ENCODE data around the gene NOL6. TPM values are rescaled to one million over a fixed set of nuclear protein-coding genes. Genes with fewer than 3 reads are reported as not detected.

The NOL6 gene
- total RNA-seq, 1 experiment from 2014 or later, result 75.1 TPM

DNA sequence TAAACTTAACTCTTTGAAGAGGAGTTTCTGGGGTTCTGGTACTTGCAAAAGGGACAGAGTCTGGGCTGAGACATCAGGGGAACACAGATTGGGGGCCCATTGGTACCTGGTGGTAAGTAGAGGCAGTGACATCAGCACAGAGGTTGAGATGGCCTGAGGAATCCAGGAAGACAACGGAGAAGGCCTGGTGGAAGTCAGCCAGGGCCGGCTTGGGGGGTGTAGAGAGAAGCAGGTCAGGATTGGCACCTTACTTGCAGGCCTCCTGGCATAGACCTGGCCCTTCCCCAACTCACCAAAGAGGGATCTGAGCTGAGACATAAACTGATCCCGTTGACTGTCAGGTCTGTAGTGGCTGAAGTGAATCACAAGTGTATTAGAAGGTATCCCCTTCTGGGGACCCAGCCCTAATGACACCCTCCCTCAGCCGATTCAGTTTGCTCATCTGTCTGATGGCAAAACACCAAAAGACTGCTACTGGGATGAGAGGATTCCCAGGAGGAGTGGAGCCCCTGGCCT lies 5.5 kb downstream of the NOL6 start:
- TF ChIP-seq, protein P1, sequence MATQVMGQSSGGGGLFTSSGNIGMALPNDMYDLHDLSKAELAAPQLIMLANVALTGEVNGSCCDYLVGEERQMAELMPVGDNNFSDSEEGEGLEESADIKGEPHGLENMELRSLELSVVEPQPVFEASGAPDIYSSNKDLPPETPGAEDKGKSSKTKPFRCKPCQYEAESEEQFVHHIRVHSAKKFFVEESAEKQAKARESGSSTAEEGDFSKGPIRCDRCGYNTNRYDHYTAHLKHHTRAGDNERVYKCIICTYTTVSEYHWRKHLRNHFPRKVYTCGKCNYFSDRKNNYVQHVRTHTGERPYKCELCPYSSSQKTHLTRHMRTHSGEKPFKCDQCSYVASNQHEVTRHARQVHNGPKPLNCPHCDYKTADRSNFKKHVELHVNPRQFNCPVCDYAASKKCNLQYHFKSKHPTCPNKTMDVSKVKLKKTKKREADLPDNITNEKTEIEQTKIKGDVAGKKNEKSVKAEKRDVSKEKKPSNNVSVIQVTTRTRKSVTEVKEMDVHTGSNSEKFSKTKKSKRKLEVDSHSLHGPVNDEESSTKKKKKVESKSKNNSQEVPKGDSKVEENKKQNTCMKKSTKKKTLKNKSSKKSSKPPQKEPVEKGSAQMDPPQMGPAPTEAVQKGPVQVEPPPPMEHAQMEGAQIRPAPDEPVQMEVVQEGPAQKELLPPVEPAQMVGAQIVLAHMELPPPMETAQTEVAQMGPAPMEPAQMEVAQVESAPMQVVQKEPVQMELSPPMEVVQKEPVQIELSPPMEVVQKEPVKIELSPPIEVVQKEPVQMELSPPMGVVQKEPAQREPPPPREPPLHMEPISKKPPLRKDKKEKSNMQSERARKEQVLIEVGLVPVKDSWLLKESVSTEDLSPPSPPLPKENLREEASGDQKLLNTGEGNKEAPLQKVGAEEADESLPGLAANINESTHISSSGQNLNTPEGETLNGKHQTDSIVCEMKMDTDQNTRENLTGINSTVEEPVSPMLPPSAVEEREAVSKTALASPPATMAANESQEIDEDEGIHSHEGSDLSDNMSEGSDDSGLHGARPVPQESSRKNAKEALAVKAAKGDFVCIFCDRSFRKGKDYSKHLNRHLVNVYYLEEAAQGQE (IDR thresholded peaks at IDR 0.05; ENCODE audit: insufficient read depth in 1 of 2, low read depth in 2 of 2, low read length in 1 of 2), result no peak
- TF ChIP-seq, protein P2, sequence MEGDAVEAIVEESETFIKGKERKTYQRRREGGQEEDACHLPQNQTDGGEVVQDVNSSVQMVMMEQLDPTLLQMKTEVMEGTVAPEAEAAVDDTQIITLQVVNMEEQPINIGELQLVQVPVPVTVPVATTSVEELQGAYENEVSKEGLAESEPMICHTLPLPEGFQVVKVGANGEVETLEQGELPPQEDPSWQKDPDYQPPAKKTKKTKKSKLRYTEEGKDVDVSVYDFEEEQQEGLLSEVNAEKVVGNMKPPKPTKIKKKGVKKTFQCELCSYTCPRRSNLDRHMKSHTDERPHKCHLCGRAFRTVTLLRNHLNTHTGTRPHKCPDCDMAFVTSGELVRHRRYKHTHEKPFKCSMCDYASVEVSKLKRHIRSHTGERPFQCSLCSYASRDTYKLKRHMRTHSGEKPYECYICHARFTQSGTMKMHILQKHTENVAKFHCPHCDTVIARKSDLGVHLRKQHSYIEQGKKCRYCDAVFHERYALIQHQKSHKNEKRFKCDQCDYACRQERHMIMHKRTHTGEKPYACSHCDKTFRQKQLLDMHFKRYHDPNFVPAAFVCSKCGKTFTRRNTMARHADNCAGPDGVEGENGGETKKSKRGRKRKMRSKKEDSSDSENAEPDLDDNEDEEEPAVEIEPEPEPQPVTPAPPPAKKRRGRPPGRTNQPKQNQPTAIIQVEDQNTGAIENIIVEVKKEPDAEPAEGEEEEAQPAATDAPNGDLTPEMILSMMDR (IDR thresholded peaks at IDR 0.05), result no peak
- TF ChIP-seq TCF7L2 (IDR thresholded peaks at IDR 0.05; ENCODE audit: low read depth, low read length) (no peak), POLR2AphosphoS5 (IDR thresholded peaks at IDR 0.05; ENCODE audit: low read depth, low read length) (no peak), SIN3A (IDR thresholded peaks at IDR 0.05; ENCODE audit: borderline replicate concordance, insufficient read depth, low read depth, low read length) (no peak)
- POLR2A ChIA-PET, result no interaction called here
- H3K9me3 ChIP-seq (ENCODE audit: control insufficient read depth, insufficient read depth, low read depth, low read length), result no peaks in the 10 kb centered on the region
- CTCF ChIA-PET, result interaction anchor here (0.6 to 2.5 kb wide), 2 partner anchors 49 to 65 kb away, joined by 3 to 14 read pairs; no protein-coding TSS in a partner anchor
- ATAC-seq (no peak), DNase-seq (ENCODE audit: low read depth, low spot score) (no peak)
- in situ Hi-C loops (cut with HindIII; ENCODE audit: low pct_unique_long_range_greater_than_20kb, low sequenced_read_pairs), result no loop called here
- H3K36me3 ChIP-seq (ENCODE audit: control insufficient read depth, insufficient read depth, low read length), result peaks cover 18% of the 10 kb centered on the region
- BruUV-seq (replicated peaks), result no TSS peak
- peaks cover 6% of the 10 kb centered on the region for H3K4me1 ChIP-seq (ENCODE audit: control insufficient read depth, insufficient read depth, low read length)
- H3K27me3 ChIP-seq (ENCODE audit: control insufficient read depth, insufficient read depth, low read length), result no peaks in the 10 kb centered on the region
- no peak overlapping the region for H3K27ac ChIP-seq (ENCODE audit: low read length)
- intact Hi-C loops (cut with micrococcal nuclease; ENCODE audit: unreplicated experiment), result loop anchor here (5.0 kb wide), 1 partner anchor 61 kb away; no protein-coding TSS in a partner anchor
- H3K4me3 ChIP-seq (ENCODE audit: low read depth in 2 of 2, low read length in 2 of 2), result no peak overlapping the region

DNA sequence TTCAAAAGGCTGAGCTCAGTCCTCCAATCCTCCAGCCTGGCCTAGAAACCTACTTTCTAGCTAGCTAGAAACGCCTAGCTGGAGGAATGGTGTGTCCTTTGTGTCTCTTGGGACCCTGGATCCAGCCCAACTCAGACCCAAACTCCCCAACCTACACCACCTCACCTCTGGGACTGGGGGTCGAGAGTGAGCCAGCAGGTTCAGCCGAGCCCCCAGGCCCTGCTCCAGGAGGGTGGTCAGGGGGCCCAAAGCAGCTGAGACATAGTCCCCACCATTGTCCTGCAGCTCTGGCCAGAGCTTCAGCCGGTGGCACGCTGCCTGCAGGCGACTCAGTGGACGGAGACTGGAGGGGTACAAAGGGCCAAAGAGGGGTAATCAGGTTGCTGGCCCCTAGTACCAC lies 6.2 kb downstream of the NOL6 start:
- intact Hi-C loops (cut with micrococcal nuclease; ENCODE audit: unreplicated experiment) (loop anchor here (5.0 kb wide), 1 partner anchor 60 kb away; no protein-coding TSS in a partner anchor), in situ Hi-C loops (cut with HindIII; ENCODE audit: low pct_unique_long_range_greater_than_20kb, low sequenced_read_pairs) (no loop called here)
- POLR2A ChIA-PET, result no interaction called here
- Histone ChIP-seq H3K4me3 (ENCODE audit: low read depth in 2 of 2, low read length in 2 of 2) (no peak overlapping the region), H3K36me3 (ENCODE audit: control insufficient read depth, insufficient read depth, low read length) (peaks cover 20% of the 10 kb centered on the region), H3K4me1 (ENCODE audit: control insufficient read depth, insufficient read depth, low read length) (peaks cover 6% of the 10 kb centered on the region), H3K9me3 (ENCODE audit: control insufficient read depth, insufficient read depth, low read depth, low read length) (no peaks in the 10 kb centered on the region), H3K27ac (ENCODE audit: low read length) (no peak overlapping the region), H3K27me3 (ENCODE audit: control insufficient read depth, insufficient read depth, low read length) (no peaks in the 10 kb centered on the region)
- DNase-seq (ENCODE audit: low read depth, low spot score) (no peak), ATAC-seq (no peak)
- TF ChIP-seq POLR2AphosphoS5 (IDR thresholded peaks at IDR 0.05; ENCODE audit: low read depth, low read length) (no peak), SIN3A (IDR thresholded peaks at IDR 0.05; ENCODE audit: borderline replicate concordance, insufficient read depth, low read depth, low read length) (no peak), TCF7L2 (IDR thresholded peaks at IDR 0.05; ENCODE audit: low read depth, low read length) (no peak)
- TF ChIP-seq, protein P2 (IDR thresholded peaks at IDR 0.05), result no peak
- TF ChIP-seq, protein P1 (IDR thresholded peaks at IDR 0.05; ENCODE audit: insufficient read depth in 1 of 2, low read depth in 2 of 2, low read length in 1 of 2), result no peak
- CTCF ChIA-PET, result interaction anchor here (0.5 to 2.5 kb wide), 10 partner anchors 10 to 92 kb away, joined by 3 to 16 read pairs (median 6); partner anchors contain the start of genes AQP3 and AQP7
- BruUV-seq (replicated peaks), result no TSS peak

Data from Panc1 (cell line).